ENCODE results near the gene TMEM107.

- no peak for TF ChIP-seq CTCF (IDR thresholded peaks at IDR 0.05; ENCODE audit: insufficient read depth, low read length, poor library complexity, severe bottlenecking)
- TF ChIP-seq EZH2phosphoT487 (conservative IDR thresholded peaks at IDR 0.05; ENCODE audit: low read length): no peak
Measured at GRCh38 chr17:8153525-8153956, 22.6 kb downstream of the TMEM107 start.
